Mesothelial cell of epicardium (in vitro differentiated cells): ENCODE results near the gene PARP12. TPM values are rescaled to one million over a fixed set of nuclear protein-coding genes. Genes with fewer than 3 reads are reported as not detected.

Experiments used
- DNase-seq, 2 experiments: peaks; one replicate each; pipeline ENCODE4 v3.0.0; 2021; ENCODE audit warnings: low spot score in 2 of 2; ENCODE audit not compliant: unreplicated experiment in 2 of 2
- H3K27ac Mint-ChIP-seq: 2 replicates; pipeline ENCODE4 v1.8.0; 2021; ENCODE audit warnings: mixed read lengths
- H3K27me3 Mint-ChIP-seq: 2 replicates; pipeline ENCODE4 v1.8.0; 2021; ENCODE audit warnings: low read depth, mixed read lengths
- H3K36me3 Mint-ChIP-seq: 2 replicates; pipeline ENCODE4 v1.8.0; 2021; ENCODE audit warnings: mixed read lengths
- H3K4me1 Mint-ChIP-seq: 2 replicates; pipeline ENCODE4 v1.8.0; 2021; ENCODE audit warnings: mixed read lengths
- H3K4me3 Mint-ChIP-seq: 2 replicates; pipeline ENCODE4 v1.8.0; 2021; ENCODE audit warnings: mild to moderate bottlenecking, moderate library complexity, mixed read lengths
- H3K9me3 Mint-ChIP-seq: 2 replicates; pipeline ENCODE4 v1.8.0; 2021; ENCODE audit warnings: mixed read lengths
- CTCF ChIP-seq: fragments of 200-600 bp; sonication (generic); IDR thresholded peaks from one replicate; pipeline ENCODE4 v1.5.0; 2021; ENCODE audit warnings: antibody characterized with exemption; ENCODE audit not compliant: unreplicated experiment
- total RNA-seq: library from RNA; stranded (reverse); gene quantifications from 3 replicates; pipeline ENCODE4 v1.2.1, GENCODE V29; 2021

PARP12 gene
- total RNA-seq, 1 donor from 2014 or later: 27.1 TPM

- Mint-ChIP-seq H3K4me3 (no peak overlapping the region), H3K4me1 (peaks cover 4% of the 10 kb centered on the region), H3K27ac (no peak overlapping the region), H3K27me3 (peaks cover 3% of the 10 kb centered on the region), H3K9me3 (no peaks in the 10 kb centered on the region), H3K36me3 (peaks cover 2% of the 10 kb centered on the region)
- no peak for DNase-seq
- no peak for TF ChIP-seq CTCF
These were observed 21.4 kb upstream of the PARP12 start for GRCh38 chr7:140084142-140084655.

DNA sequence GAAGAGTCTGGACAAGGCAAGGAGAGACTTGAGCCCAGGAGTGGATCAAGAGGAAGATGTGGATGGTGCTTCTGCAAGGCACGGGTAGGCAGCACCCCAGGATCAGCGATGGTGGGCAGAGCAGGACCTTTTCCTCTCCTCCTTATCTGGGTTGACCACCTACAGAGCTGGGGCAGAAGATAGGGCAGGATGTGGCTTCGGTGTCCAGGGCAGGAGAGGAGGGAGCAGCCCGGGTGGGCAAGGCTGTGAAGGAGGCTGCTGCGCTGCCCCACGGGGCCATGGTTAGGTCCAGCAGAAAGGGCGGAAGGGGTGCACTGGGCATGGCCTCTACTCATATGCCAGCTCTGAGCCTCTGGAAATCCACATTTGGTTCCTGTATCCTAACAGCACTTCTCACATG is 20.0 kb upstream of the PARP12 start:
- Mint-ChIP-seq H3K4me3 (no peak overlapping the region), H3K27ac (no peak overlapping the region), H3K27me3 (peaks cover 3% of the 10 kb centered on the region), H3K9me3 (no peaks in the 10 kb centered on the region), H3K4me1 (peaks cover 4% of the 10 kb centered on the region), H3K36me3 (no peaks in the 10 kb centered on the region)
- no peak for TF ChIP-seq CTCF
- DNase-seq: no peak

GRCh38 chr7:140081774-140082425 is 19.1 kb upstream of the PARP12 start:
- Mint-ChIP-seq H3K36me3 (no peaks in the 10 kb centered on the region), H3K4me3 (no peak overlapping the region), H3K27ac (no peak overlapping the region), H3K27me3 (peaks cover 3% of the 10 kb centered on the region), H3K9me3 (no peaks in the 10 kb centered on the region), H3K4me1 (peaks cover 4% of the 10 kb centered on the region)
- DNase-seq: no peak
- TF ChIP-seq CTCF: no peak

DNA sequence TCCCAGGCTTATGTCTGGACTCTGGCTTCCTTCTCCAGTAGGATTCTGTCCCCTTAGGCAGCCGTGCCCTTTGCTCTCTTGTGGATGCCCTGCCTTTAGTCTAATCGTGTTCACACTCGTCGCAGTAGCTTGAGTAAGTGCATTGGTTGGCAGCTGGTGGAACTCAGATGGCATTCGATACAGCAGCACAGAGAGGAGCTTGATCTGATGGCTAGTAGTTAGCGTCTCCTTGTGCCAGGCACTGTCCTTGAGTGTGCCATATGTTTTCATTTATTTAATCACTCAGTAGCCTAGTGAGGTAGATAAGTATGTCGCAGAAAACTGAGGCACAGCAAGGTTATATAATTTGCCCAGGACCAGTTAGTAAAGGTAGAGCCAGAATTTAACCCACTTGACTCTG is 18.2 kb upstream of the PARP12 start:
- no peak for DNase-seq
- no peak overlapping the region for H3K27ac Mint-ChIP-seq
- H3K9me3 Mint-ChIP-seq: no peaks in the 10 kb centered on the region
- no peak for TF ChIP-seq CTCF
- peaks cover 4% of the 10 kb centered on the region for H3K4me1 Mint-ChIP-seq
- peaks cover 3% of the 10 kb centered on the region for H3K27me3 Mint-ChIP-seq
- no peak overlapping the region for H3K4me3 Mint-ChIP-seq
- H3K36me3 Mint-ChIP-seq: no peaks in the 10 kb centered on the region

DNA sequence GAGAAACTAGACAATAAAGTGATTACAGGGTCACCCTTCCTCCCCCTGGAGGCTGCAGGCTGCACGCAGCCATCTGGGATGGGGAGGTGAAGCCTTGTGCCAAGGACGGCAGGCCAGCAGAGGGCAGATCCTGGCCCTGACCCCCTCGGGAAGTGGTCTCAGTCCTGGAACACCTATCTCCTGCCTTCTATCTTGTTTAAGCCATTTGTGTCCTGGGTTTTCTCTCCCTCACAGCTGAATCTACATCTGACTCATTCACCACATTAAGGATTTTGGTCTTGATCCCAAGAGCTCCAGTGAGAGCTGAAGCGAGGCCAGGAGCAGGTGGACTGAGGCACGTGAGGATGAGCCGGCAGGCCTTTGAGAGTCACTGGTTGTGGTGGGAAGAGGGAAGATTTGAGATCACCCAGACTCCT is 16.4 kb upstream of the PARP12 start:
- no peak for DNase-seq
- H3K27ac Mint-ChIP-seq: no peak overlapping the region
- H3K4me3 Mint-ChIP-seq: no peak overlapping the region
- no peaks in the 10 kb centered on the region for H3K9me3 Mint-ChIP-seq
- H3K36me3 Mint-ChIP-seq: no peaks in the 10 kb centered on the region
- peaks cover 4% of the 10 kb centered on the region for H3K4me1 Mint-ChIP-seq
- H3K27me3 Mint-ChIP-seq: peaks cover 3% of the 10 kb centered on the region
- no peak for TF ChIP-seq CTCF
